Fibroblast of skin of abdomen (primary cell): ENCODE data around the gene NCS1.
A peak's percentile ranks its signal among the peaks of the same experiment; 100 is the strongest.

Experiments used
- DNase-seq: peaks from one replicate; pipeline ENCODE4 v3.0.0-alpha.2; 2013

NCS1 gene

GRCh38 chr9:130147910-130148309 lies 24.3 kb upstream of the NCS1 start:
- no peak for DNase-seq

- no peak for DNase-seq
Measured at GRCh38 chr9:130149031-130149430, 23.2 kb upstream of the NCS1 start.

- no peak for DNase-seq
Measured at GRCh38 chr9:130149654-130150286, 22.4 kb upstream of the NCS1 start.

GRCh38 chr9:130150779-130151382 lies 21.3 kb upstream of the NCS1 start:
- peak; percentile 69 for DNase-seq

- no peak for DNase-seq
Measured at GRCh38 chr9:130154816-130155215, 17.4 kb upstream of the NCS1 start.

- no peak for DNase-seq
Measured at GRCh38 chr9:130155647-130156046, 16.6 kb upstream of the NCS1 start.

GRCh38 chr9:130156672-130157071 lies 15.5 kb upstream of the NCS1 start:
- no peak for DNase-seq

- DNase-seq: no peak
Measured at GRCh38 chr9:130157079-130157478, 15.1 kb upstream of the NCS1 start.

- no peak for DNase-seq
Measured at GRCh38 chr9:130158001-130158400, 14.2 kb upstream of the NCS1 start.

- no peak for DNase-seq
Measured at GRCh38 chr9:130159057-130159456, 13.1 kb upstream of the NCS1 start.

- DNase-seq: no peak
Measured at GRCh38 chr9:130159915-130160670, 12.1 kb upstream of the NCS1 start.

GRCh38 chr9:130160862-130161470 lies 11.2 kb upstream of the NCS1 start:
- no peak for DNase-seq

- no peak for DNase-seq
Measured at GRCh38 chr9:130165579-130165978, 6.6 kb upstream of the NCS1 start.

- no peak for DNase-seq
Measured at GRCh38 chr9:130166399-130166798, 5.8 kb upstream of the NCS1 start.

GRCh38 chr9:130167927-130168326 lies 4.3 kb upstream of the NCS1 start:
- DNase-seq: no peak

- no peak for DNase-seq
Measured at GRCh38 chr9:130171226-130172148, 717 bp upstream of the NCS1 start.

GRCh38 chr9:130172858-130173665 lies 858 bp downstream of the NCS1 start:
- DNase-seq: no peak

GRCh38 chr9:130173666-130173983 lies 1.4 kb downstream of the NCS1 start:
- no peak for DNase-seq

- DNase-seq: no peak
Measured at GRCh38 chr9:130174025-130174424, 1.8 kb downstream of the NCS1 start.

GRCh38 chr9:130174920-130175321 lies 2.7 kb downstream of the NCS1 start:
- no peak for DNase-seq

GRCh38 chr9:130175355-130175754 lies 3.2 kb downstream of the NCS1 start:
- no peak for DNase-seq

GRCh38 chr9:130176760-130177159 lies 4.6 kb downstream of the NCS1 start:
- no peak for DNase-seq
